ENCODE data around the gene LYPD6B.
A peak's percentile ranks its signal among the peaks of the same experiment; 100 is the strongest.

LYPD6B gene

DNA sequence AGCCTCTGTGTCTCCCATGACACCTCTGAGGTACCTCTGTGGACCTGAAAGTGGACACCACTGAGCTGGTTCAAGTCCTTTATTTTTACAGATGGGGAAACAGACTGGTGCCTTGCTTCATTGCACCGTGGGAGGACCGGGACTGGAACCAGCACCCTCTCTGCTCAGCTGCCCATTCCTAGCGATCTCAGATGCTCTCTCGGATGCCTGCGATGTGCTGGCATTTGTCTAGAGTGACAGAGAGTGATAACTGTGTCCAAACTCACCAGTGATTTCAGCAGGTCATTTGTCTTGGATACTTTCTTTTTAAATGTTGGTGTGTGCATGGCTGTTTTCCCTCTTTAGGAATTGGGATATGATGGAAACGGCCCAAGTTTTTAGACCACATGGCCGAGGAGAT, 30.1 kb upstream of the LYPD6B start:
- no peak overlapping the region for H3K4me3 ChIP-seq
- H3K27ac ChIP-seq = no peak overlapping the region

DNA sequence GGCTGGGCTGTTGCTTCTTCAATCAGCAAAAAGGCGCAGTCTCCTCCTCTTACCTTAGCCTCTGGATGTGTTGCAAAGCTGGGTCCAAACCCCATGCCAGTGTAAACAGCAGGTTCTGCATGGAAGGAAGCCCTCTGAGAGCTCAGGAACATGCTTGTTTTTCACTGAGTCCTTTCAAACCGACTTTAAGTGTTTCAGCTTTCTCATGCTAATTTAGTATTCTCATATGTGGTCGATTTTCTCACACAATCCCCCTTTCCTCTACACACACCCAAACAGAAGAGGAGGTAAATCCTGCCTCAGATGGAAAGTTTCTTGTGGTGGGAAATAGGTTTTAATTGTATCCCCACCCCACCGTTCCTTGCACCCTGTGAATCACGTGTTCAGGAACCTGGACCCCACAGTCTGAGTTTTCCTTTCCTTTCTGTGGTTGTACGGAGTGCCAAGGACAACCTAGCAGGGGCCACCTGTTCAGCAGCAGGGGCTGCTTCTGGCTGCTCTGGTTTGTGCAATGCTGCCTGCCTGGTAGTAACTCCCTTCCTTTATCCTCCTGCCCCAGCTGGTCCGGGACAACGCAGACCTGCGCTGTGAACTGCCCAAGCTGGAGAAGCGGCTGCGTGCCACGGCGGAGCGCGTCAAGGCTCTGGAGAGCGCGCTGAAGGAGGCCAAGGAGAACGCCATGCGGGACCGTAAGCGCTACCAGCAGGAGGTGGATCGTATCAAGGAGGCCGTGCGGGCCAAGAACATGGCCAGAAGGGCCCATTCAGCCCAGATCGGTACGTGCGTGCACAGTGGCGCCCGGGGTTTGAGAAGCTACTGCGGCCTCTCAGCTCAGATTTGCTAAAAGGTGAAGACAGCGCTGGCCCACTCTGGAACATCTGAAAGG, 28.7 kb upstream of the LYPD6B start:
- Histone ChIP-seq H3K4me3 (no peak overlapping the region), H3K27ac (no peak overlapping the region)

DNA sequence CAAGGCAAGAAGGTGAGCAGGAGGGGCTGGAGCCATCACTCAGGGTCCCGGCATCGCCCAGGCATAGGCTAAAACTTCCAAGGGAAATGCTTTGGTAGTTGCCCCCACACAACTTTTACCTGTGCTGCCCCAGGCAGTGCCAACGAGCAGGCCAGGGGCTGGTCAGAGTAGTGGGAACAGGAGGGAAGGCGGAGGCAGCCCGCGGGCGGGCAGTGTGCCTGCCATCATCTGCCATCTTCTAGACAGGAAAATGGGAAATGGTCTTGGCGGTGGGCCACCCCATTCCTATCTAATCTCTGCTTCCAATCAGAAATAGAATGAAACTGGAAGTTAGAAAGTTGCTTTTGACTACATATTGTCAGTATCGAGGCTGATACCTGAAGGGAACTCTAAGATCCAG, 26.0 kb upstream of the LYPD6B start:
- Histone ChIP-seq H3K4me3 (no peak overlapping the region), H3K27ac (no peak overlapping the region)

DNA sequence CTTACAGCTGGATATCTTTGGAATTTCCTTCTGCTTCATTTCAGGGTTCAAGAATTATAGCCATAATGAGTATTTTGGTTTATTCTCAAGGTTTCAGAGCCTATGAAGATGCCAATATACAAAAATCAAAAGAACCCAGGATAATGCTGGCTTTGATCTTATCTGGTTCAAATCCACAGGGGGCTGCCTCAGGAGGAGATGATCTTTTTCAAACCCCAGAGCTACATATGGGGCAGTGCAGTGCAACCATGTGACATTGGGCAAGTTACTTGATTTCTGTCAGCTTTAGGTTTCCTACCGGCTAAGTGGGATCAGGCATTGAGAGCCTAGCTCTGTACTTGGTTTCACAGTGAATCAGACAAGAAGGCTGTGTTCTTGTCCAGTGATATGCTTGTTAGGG, 23.0 kb upstream of the LYPD6B start:
- no peak overlapping the region for H3K4me3 ChIP-seq
- H3K27ac ChIP-seq = no peak overlapping the region

DNA sequence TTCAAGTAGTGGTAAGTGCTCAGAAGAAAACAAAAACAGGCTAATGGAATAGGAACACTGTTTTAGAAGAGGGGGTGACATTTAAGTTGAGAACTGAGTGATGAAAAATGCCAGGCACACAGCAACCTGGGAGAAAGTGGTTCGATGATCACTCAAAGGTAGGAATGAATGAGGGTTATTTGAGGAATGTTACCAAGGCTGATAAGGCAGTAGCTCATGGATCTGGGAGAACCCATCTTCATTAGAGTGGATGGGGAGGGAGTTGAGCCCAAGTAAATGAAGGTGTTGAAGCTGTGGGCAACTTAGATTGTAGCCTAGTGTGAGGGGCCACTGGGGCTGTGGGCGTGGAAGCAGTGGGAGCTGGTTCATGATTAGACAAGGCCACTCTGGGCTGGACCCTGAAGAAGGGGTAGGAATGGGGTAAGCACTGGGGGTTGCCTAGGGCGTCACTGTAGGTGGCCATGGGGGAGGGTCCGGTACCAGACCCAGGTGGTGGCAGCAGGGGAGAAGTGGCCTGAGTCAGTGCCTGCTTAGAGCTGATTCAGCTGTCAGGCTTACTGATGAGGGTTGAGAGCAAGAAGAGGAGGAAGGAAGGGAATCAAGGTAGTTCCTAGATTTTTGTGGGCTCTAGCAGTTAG, 22.5 kb upstream of the LYPD6B start:
- Histone ChIP-seq H3K27ac (no peak overlapping the region), H3K4me3 (no peak overlapping the region)

DNA sequence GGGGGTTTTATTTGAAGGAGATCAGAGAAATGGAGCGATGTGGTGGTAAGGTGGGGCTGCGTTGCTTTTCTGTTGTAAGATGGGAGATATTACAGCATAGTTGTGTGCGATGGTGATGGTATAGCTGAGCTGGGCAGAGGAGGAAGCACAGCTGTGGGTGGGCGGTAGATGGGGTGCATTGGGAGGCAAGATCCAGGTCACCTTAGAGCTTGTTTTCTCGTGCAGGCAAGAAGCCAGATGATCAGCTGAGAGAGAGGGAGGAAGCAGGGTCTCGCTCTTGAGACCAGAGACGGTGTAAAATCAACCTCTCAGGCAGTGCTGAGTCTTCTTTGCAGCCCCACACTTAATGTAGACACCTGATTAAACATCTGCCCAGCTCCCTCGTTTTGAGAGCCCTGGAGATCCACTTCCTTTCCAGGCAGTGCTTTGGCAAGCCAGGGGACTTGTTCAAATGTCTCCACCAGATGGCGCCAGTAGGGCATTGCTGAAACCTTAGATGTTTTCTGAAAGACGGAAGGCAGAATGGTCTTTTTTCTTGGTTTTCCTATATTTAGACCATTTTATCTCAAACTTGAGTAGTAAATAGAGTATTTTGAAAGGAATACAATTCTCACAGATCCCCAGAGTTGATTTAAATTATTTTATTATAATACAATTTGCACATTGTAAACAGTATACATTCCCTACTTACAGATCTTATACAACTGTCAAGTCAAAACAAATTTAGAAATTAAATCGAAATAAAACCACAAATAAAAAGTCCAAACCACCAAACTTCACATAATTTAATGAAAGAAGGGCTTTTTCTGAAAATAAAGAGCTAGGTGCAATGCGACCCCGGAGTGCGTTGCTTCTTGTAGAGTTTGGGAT, 21.1 kb upstream of the LYPD6B start:
- Histone ChIP-seq H3K27ac (no peak overlapping the region), H3K4me3 (no peak overlapping the region)

DNA sequence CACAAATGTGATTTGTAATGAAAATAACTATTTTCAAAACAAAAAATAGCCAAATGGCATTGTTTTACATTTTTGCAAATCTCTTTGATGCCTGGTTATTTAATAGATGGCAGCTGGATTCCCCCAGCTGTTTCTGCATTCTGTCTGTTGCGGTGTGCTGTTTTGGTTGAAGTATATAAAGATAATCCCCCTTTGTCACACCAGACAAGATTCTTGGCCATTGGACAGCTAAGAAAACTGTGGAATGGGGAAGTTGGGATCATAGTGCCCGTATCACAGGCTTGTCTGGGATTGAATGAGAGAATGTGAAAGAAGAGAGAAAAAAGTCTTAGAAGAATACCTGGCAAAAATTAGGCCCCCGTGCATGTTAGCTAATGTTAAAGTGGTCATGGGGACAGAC, 19.5 kb upstream of the LYPD6B start:
- Histone ChIP-seq H3K4me3 (no peak overlapping the region), H3K27ac (no peak overlapping the region)

DNA sequence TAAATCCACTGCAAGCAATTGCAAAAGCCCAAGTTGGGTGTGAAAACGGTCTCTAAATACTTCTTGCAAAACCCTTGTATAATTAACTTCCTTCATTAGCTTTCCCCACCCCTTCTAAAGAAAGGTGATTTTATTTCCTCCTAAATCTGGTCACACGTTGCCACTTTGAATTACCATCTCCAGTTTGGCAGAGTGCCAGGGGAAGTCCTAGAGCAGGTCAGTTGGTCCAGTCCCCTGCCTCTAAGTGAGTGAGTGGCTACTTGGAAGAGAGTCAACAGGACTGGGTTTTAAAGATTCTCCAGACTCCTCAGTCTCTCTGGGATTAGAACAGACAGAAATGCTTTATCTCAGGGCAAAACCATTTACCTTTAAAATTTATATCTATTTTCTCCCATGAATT, 18.7 kb upstream of the LYPD6B start:
- Histone ChIP-seq H3K27ac (no peak overlapping the region), H3K4me3 (no peak overlapping the region)

DNA sequence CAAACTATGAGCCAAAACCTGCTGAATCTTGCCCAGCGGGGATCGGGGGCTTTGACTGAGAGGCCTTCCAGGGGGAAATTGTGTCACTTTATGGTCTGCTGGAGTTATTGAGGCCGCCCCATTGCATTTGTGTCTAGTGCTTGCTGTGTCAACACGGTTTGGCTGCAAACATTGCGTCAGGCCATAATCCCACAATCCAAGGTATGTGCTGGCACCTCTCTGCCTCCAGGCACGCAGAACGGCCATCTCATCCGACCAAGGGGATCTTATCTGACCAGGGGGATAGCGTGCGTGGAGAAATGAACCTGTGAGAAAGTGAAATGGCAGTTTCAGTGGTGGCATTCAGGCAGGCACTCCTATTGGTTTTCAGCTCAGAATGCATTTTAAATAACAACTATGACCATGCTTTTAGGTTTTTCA, 18.1 kb upstream of the LYPD6B start:
- H3K4me3 ChIP-seq = no peak overlapping the region

DNA sequence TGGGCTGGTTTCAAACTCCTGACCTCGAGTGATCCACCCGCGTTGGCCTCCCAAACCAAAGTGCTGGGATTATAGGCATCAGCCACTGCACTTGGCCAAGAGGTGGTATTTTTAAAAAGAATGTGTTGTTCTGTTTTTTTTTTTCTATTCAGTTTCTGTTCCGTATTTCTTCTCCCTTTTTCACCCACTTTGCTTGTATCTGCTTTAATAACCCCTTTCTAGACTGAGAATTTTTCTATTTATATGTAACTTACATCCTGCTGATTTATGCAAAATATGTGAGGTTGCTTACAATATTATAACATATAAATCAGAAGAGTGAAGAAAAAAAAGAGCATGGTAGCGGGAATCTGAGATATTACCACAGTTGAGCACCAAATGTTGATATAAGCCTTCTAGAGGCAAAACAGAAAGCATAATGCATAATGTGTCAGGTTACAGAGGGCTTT, 17.2 kb upstream of the LYPD6B start:
- Histone ChIP-seq H3K4me3 (no peak overlapping the region), H3K27ac (no peak overlapping the region)

More for the DNA sequence above, 18.1 kb upstream of the LYPD6B start:
- H3K27ac ChIP-seq = peak overlapping the region in 1 of 21 experiments; percentile 1

DNA sequence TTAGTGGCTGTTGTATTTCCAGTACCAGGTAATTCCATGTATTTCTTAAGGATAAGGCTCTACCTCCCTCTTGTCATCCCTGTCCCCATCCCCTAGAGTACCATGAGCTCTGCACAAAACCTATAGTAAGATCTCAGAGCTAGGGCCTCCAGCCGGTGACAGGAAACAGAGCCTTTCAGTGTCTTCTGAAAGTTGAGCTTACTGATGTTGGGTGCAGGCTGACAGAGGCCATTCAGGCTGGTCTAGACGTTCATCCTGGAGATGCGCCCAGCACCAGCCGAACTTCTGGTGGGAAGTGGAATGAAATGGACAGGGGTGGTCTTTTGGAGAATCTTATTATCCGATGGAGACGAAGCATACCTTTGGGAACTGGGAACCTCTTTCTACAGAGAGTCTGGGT, 16.7 kb upstream of the LYPD6B start:
- no peak overlapping the region for H3K4me3 ChIP-seq
- peak overlapping the region in 1 of 21 experiments; percentile 24 for H3K27ac ChIP-seq

DNA sequence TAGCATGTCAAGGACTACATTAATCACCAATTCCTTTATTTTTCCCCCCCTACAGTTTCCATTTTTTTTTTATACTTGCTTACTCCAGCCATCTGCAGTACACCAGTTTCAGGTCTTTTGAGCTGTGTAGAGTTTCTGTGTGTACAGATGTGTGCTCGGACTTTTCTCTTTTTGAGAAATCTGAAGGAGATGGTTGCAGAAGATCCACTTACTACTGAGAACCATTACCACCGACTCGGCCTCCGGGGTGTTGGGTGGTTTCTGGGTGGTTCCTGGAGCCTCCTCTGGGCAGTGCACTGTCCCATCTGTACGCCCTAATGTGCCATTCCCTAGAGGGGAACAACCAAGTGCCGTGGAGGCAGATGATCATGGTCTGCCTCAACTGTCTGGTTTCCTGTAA, 15.4 kb upstream of the LYPD6B start:
- no peak overlapping the region for H3K4me3 ChIP-seq
- H3K27ac ChIP-seq = no peak overlapping the region

DNA sequence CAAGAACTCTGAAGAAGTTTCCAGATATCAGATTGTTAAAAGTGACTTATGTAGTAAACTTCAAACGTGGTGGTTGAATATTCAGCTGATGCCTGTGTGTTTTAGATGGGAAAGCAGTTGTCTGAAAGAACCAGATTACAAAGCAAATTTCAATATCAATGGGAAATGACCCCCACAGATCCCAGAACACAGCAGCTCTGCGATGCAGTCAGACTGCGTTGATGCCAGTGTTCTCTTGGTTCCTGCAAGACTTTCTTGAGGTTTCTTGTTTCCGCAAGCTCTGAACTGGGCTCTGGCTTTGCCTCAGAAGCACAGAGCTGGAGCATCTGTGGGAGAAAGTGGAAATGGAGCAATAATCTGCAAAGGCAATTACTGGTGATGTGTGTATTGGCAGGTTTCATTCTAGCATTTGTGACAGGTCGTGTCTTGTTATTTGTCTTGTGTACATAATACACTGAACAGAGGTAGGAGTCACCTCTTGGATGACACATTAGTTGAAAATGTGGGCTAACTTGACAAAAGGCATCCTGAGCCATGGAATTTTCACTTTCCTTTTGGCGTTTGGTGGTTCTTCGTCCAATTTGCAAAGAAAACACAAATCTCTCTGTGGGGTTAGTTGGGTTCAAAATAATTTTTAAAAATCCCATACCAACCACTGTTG, 10.8 kb upstream of the LYPD6B start:
- peak overlapping the region in 4 of 21 experiments; percentile 11 to 58 (median 40) for H3K27ac ChIP-seq
- H3K4me3 ChIP-seq = no peak overlapping the region

DNA sequence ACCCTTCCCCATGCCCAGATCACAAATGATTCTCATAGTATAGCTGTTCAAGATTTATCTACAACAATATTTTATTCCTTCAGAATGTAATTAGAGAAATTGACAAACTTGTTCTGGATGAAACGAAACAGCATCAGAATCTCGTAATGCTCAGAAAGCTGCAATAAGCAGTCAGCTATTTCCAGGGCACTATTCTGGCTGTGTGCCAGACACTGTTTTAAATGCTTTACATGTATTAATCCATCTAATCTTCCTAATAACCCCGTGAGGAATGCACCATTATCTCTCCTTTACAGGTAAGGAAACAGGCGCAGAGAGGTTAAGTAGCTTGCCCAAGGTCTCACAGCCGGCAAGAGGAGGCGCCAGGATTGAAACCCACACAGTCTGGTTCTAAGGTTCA, 10.1 kb upstream of the LYPD6B start:
- Histone ChIP-seq H3K27ac (peak overlapping the region in 4 of 21 experiments; percentile 11 to 58 (median 40)), H3K4me3 (no peak overlapping the region)

DNA sequence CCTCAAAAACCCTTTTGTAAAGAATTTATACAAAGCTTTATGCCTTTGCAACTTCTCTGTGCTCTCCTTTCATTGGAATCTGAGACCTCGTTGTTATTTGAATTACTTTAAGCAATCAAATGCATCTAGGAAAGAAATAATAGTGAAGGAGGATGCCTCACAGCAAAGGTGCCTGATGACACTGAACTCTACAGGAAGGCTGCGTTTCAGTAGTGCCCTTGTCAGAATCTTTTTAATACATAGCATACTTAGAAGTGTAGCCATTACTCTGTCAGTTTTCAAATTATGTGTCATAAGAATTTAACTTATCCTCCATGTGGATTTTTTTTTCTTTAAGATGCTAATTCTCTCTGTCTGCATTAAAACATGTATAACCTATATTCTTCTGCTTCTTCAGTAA, 9.6 kb upstream of the LYPD6B start:
- Histone ChIP-seq H3K27ac (peak overlapping the region in 1 of 21 experiments; percentile 58), H3K4me3 (no peak overlapping the region)

DNA sequence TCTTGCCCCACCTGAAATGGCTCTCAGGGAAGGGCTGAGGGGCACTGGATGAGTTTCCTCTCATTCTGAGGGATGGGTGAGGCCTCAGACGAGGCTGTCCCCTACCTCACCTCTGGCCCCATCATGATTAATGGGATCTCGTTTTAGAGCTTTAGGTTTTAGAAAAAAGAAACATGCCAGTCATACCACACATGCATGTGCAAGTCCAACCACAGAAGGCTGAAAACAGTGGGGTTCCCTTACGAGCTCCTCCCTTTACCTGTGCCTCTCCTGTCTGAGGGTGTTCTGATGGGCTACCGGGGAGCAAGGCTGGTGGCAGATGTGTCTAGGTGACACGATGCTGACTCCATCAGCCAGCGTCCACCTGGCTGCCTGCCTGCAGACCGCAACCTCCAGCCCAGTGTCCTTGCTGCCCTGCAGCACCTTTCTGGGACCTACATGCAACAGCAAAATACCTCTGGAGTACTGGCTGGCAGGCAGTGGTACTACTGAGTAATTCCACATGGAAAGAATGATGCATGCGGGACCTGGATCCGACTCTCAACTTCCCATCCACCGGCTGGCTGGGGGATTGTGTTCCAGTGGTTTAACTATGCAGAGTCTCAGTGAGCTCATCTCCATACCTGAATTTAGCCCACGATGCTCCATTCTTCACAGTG, 9.1 kb upstream of the LYPD6B start:
- H3K27ac ChIP-seq = no peak overlapping the region

DNA sequence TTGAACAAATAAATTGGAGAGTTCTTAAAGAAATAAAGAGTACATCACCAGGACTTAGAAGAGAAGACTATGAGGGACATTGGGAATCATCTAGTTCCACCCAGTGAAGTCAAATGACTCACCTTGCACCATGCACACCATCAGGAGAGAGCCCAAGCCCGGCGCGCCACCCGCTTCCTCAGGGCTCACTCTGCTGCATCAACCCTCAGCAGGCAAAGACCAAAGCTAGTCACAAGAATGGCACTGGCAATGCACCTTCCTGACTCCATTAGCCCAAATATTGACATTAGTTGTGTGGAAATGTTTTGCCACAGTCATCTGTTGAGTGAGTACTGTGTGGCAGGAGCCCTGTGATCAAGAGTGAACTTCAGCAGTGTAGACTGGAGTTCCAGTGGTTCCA, 7.1 kb upstream of the LYPD6B start:
- Histone ChIP-seq H3K27ac (no peak overlapping the region), H3K4me3 (no peak overlapping the region)

More for the DNA sequence above, 9.1 kb upstream of the LYPD6B start:
- no peak overlapping the region for H3K4me3 ChIP-seq

DNA sequence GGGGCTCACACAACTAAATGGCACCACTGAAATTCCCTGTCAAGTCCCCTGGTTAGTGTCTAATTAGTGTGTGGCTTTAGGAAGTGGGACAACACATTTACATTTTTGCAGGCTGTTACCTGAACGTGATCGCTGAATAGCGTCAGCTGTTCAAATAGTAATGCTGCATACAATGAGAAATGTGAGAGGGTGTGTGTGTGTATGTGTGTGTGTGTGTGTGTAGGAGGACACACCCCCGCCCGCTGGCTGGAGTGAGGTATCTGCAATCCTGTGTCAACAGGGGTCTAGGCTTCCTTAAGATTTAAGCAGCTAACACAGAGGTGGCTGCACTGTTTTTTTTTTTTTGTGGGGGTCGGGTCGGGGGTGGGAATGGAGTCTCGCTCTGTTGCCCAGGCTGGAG, 4.8 kb upstream of the LYPD6B start:
- no peak overlapping the region for H3K27ac ChIP-seq
- H3K4me3 ChIP-seq = no peak overlapping the region

DNA sequence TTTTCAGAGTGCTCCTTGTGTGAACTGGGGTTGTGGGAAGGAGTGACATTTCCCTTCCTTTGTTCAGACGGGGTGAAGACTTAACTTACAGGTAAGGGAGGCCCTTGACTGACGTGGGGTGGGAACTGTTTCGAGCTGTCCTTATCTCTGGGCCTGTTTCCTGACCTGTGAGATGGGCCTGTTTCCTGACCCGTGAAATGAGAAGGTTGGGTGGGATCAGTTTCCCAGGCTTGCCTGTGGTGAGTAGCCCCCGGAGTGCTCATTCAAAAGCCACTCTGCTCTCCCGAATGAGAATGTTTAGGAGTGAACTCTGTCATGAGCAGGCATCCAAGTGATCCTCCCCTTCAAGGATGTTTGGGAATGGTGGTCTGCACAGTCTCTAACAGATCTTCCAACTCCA, 4.1 kb upstream of the LYPD6B start:
- H3K4me3 ChIP-seq = no peak overlapping the region
- H3K27ac ChIP-seq = no peak overlapping the region

Measured in skin epidermis (tissue), 12 donors.